CD4-positive, alpha-beta T cell treated with Interleukin-12 subunit alpha and Interleukin-12 subunit beta, for 1 hour (primary cell): ENCODE results near the gene ASCC3.

ENCODE experiments used
- DNase-seq: peaks from one replicate; pipeline ENCODE4 v3.0.0-alpha.2; 2020

The ASCC3 gene

DNA sequence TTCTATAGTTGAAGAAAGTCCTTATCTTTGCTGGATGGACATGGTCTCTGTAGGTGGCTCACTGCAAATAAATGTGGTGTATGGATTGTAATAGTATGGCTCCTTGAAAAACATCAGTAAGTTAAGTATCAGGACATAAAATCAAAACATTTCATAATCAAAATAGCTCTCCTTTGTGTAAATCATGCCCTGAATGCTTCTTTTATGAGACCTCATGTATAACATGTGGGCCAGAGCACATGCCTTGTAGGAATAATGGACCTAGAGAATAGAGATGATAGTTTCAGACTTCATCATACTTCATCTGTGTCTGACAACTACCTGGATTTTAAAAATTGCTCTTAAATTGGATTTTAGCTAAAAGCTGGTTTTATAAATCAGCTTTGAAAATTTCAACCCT, 159.9 kb downstream of the ASCC3 start:
- DNase-seq = no peak

DNA sequence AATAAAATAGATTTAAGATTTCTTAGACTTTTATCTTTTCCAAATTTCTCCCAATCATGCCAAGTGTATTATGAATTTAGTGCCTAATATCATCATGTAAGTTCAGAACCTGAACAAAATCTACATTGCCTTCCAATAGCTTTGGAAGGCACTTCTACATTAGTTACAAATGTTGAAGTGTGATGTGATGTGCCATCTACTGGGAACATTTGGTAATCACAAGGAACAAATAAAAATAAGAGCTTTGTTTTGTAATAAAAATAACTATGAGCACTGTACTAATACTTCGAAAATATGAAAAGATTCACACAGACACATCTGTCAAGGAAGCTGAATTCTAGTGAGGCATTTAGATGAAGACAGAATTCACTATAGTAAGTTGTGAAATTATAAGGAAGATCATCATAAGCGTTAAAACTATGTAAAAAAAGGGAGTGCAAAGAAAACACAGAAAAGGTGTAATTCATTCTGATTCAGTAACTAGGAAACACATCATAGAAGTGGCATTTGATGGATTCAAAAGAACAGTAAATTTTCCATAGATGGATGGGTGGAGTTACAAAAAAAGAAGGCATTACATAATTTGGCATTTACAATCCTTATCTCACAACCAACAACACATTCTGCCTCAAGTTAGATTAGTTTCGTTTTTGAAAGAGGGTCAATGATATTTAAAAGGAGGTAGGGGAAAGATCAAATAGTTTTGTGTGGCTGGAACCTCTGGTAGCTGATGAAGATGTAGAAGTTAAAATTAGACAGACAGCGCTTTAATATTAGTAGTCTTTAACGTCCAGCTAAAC, 161.0 kb downstream of the ASCC3 start:
- DNase-seq = peak; percentile 22

DNA sequence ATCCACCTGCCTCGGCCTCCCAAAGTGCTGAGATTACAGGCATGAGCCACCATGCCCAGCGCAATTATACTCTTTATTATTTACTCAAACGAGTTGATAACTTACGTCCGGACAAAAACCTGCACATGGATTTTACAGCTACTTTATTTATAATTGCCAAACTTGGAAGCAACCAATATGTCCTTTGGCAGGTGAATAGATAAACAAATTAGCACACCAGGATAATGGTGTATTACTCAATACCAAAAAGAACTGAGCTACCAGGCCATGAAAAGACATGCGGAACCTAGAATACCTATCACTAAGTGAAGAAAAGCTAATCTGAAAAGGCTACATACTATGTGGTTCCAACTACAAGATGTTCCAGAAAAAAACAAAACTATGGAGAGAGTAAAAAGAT, 168.1 kb downstream of the ASCC3 start:
- no peak for DNase-seq

DNA sequence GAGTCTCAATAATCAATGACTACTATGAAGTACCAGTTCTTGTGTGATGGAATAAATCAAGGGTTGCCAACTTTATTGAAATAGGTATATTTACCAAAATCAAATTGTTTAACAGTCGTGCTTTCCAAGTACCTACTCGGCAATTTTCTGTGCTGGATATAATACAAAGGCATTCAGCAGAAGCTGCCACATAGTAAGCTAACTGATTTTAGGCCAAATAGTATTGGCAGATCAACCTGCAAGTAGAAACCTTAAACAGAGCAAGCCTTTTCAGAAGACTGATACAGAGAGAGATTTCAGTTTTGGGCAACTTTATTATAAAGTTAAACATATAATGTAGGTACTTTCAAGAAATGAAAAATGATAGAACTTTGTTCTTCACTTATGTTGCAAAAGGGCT, 174.6 kb downstream of the ASCC3 start:
- no peak for DNase-seq

DNA sequence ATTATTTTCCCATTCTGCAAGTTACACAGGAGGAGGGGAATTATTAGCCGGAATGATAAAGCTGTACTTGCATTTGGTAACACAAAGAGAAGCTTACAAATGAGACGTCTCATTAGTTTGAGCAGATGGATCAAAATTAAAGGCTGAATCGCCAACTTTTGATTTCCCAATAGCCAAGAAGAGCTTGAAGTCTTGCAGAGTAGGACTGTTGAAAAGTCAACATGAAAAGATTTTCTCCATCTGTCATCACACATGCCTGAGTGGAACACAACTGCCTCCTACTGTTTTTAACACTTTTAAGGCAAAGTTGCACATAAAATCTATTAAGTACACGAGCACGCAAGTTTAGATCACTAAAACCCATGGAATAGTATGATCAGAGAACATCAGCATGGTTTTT, 176.2 kb downstream of the ASCC3 start:
- DNase-seq = no peak

DNA sequence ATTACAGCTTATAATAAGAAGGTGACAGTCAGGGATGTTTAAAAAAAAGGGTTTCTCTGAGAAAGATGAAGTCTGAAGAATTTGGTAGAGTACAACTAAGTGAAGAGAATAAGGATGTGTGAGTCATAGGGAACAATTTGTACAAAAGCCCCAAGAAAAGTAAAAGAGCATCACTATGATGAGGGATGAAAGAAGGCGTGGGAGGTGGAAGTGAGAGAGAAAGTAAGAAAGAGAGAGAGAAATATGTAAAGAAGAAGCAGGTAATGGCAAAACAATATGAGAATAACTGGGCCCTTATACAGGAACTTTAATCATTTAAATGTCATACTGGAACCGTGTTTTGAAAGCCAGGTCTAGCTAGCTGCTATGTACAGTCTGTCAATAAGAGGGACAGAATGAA, 179.4 kb downstream of the ASCC3 start:
- no peak for DNase-seq

DNA sequence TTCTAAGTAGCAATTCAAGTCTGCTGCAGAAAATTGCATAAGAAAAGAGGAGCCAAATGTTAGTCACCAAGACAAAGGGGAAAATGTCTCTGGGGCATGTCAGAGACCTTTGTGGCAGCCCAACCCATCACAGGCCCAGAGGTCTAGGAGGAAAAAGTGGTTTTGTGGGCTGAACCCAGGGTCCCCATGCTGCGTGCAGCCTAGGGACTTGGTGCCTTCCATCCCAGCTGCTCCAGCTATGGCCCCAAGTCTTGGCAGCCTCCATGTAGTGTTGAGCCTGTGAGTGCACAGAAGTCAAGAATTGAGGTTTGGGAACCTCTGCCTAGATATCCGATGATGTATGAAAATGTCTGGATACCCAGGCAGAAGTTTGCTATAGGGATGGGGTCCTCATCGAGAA, 181.1 kb downstream of the ASCC3 start:
- DNase-seq = no peak

DNA sequence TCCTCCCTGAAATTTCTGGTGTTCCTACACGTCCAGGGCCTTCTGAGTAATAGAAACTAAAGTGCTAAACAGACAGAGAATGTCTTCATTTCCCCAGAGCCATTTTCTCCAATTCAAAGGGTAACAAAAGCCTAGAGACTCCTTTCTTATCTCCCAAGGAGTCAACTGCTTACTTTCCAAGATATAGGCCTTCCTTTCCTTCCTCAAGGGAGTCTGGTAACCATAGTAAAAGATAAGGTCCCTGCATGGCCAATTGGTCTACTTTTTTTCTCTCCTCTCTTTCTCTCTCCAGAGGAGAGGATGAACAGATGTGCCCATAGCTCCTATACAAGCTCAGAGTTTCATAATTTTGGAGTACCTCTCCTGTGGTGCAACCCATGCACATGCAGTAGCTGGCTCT, 185.7 kb downstream of the ASCC3 start:
- no peak for DNase-seq

DNA sequence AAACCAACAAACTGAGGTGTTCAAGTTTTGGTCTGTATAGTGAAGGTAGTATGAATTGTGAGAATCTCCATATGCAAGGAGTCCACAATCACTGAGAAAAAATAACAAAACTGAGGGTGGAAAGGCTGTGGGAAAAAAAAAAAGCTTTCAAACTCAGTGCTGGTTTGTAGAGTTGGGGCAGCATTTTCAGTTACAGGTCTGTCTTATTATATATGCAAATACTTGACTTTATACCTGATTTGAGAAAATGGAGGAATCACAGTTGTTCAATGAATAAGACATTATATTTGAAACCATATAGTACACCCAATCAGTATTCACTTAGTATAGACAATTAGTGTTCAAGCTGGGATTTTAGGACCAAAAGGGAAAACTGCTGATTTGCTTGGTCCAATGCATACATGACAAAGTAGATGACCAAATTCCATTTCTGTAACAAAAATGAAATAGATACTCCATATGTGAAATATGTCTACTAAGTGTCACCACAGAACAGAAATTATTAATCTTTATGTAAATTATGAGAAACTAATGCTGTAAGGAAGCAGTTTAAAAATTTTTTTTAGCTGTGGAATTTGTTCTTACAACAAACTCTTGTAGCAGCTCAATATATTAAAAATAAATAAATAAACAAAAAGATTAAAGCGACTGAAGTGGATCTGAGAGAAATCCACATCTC, 187.7 kb downstream of the ASCC3 start:
- no peak for DNase-seq

DNA sequence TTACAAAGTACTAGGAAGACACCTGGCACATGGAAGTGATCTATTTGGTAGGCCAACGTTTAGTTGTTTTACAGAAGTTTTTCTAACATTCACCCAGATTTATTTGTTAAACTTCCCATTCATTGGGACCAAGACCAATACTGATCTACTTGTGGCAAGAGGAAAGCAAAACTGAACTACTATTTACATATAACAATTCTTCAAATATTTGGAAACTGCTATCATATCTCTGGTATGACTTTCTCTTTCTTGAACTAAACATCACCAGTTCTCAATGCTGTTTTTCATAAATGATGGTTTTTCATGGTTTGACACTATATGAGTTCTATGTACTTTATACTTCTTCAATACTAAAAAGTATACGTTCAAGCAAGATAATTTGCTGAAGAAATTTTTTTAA, 189.2 kb downstream of the ASCC3 start:
- DNase-seq = no peak

DNA sequence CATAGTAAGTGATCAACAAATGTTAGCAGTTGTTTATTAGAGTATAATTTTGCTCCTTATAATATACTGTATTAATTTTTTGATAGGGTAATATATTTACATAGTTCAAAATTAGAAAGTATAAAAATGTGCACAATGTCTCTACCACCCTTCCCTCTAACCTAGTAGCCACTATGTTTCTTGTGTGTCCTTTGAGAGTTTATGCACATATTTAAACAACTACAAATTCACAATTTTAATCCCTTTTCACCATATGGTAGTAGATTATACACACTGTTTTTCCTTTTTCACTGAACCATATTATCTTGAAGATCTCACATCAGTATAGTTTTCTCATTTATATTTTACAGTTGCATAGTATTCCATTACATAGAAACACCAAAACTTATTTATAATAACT, 194.9 kb downstream of the ASCC3 start:
- DNase-seq = no peak

DNA sequence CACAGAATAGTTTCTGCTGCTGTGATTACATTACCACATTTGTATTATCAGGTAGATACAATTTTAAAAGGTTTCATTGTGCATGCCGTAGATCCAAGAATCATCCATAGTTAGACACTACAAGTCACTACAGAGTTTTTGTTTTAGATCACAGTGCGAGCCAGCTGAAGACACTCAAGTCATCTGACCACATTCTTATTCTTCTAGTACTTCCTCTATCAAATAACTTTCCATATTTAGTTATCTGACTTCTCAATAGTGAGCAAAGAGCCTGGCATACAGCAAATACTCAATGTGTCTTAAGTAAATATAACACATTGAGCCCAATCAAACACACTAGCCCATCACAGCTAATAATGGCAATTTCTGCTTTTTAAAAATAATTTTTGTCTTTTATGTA, 195.4 kb downstream of the ASCC3 start:
- DNase-seq = no peak

DNA sequence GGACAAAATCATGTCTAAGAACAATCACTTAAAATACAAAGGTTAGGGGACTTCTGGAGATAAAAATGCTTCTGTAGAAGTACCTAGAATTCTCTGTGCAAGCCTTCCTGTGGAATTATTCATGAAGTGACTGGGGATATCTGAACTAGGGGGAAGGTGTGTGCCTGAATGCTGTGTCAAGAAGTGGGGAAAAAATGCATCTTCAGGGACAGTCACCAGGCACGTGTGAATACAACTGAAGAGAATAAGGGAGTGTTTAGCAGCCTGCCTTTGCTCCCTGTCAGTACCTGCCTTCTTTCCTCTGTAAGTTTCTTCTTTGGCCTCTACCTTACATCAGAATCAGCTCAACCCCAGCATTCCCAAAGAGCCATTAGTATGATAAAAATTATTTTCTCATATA, 201.0 kb downstream of the ASCC3 start:
- no peak for DNase-seq

DNA sequence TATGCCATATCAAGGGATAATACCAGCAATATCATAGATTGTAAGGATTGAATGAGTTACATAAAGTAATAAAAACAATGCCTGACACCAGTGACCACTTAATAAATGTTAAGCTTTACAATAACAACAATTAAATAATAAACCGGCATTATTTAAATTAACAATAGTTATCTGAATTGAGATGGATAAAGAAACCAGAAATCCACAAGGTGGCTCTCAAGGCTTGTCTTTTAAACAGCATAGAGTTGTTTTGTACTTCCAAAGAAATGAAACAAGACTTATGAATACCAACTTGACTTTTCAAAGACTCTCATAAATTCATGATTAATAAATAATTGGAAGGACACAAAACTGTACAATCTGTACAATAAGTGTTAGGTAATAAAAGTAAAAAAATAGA, 203.1 kb downstream of the ASCC3 start:
- DNase-seq = no peak

DNA sequence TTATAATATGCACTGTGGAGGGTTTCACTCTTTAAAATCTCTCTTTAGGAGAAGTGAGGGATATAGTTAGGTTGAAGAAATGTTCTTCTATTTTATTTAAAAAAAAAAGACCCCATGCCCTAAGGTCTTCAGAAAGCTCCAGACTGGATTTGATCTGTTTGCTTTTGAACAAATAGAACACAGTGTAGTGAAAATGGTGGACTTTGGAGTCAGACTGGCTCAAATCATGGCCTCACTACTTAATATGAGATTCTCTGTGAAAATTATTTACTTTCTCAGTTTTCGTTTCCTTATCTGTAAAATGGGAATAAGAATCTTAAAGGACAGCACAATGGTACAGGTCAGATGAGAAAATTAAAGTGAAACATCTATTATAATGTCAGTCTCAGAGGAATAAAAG, 203.9 kb downstream of the ASCC3 start:
- DNase-seq = no peak

DNA sequence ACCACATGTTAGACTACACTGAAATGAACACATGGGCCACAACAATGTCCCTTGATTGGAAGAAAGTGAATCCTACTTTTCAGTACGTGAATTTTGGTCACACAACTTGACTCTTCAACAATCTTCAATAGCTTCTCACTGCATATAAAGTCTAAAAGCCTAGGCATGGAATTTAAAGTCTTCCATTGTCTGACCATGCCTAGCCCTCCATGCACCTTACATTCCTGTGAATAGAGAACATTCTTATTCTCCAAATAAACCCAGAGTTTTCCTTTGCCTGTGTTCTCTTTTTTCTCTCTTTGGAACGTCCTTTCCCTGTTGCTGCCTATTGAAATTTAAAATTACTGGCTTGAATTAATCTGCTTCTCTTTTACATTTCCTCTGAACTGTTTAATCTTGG, 207.5 kb downstream of the ASCC3 start:
- DNase-seq = no peak

DNA sequence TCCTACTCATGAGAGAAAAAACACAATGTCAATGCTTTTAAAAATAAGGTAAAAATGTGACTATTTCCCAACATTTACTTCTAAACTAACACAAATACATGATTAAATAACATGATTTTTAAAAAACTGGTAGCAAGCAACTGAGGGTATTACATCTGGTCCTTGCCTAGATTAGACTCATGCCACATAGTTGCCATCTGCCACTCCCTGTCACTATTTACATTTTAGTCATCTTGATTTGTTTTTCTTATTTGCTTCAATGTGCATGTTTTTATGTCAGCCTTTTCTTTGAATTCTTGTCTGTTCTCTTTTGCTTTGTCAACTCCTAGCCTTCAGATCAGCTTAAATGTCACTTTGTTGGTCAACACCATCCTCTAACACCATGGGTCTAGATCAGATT, 209.4 kb downstream of the ASCC3 start:
- no peak for DNase-seq

DNA sequence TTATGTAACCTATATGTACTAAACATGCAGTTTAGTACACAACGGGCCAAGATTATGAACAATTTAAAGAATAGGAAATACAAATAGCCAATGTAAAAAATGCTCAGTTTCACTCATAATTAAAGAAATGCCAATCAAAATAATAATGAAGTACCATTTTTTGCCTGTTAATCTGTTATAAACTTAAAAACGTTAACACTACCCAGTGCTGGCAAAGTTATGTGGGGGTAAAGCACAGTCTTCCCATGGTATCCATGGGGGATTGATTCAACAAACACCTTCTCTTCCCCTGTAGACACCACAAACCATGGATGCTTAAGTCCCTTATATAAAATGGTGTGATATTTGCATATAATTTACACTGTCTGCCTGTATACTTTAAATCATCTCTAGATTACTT, 211.1 kb downstream of the ASCC3 start:
- DNase-seq = no peak

DNA sequence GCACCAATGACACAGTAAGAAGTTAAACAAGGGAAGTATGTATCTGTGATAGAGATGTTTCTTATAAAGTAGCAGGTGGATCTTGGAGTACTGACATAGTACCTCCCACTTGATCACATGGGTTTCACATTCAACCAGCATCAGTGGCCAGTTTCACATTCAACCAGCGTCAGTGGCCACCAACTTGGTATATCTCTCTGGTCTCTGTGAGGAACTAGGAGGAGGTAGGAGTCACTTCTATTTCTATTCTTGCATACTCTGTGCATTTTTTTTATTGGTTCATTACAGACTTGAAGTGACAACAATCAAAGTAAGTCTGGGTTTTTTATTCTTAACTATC, 216.1 kb downstream of the ASCC3 start:
- no peak for DNase-seq

DNA sequence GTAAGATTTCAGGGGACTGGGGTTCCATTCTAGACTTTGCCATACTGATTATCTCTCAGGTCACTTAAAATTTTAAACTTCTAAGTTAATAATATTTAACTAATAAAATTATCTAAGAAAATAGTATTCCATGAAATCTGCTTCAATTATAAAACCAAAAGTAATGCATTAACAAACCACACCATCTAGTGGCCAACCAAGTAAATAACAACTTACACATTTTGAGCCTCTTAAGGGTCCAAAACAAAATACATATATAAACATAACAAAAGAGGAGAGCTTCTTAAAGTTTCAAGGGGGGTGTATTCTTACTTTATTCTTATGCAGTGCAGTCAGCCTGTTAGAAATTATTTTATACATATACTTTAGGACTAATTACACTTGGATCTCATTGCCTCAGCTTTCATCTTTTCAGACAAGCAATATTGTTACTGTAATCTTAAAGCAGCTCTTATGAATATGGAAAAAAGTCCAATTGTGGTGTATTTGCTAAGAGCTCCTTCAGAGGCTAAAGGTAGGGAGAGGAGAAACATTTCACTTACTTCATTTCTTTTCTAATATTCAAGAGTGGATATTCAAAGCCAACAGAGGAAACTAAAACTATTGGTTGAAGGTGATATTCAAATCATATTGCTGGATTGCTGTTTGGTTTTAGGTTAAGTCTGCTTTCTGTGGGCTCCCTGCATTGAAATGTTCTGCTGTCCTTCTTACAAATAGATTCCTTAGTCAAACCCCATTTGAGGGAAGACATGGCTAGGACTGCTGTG, 216.7 kb downstream of the ASCC3 start:
- DNase-seq = peak; percentile 46

DNA sequence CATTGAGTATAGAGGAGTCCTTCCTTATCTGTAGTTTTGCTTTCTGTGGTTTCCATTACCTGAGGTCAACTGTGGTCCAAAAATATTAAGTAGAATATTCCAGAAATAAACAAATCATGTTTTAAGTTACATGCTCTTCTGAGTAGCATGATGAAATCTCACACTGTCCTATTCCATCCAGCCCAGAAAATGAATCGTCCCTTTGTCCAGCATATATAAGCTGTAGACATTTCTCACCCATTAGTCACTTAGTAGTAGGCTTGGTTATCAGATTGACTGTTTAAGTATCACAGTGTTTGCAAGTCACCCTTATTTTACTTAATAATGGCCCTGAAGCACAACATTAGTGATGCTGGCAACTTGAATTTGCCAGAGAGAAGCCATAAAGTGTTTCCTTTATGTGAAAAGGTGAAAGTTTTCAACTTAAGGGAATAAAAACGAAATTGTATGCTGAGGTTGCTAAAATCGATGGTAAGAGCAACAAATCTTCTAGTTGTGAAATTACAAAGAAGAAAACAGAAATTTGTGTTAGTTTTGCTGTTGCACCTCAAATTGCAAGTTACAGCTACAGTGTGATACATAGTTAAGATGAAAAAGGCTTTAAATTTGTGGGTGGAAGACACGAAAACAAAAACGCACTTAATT, 217.8 kb downstream of the ASCC3 start:
- DNase-seq = no peak

DNA sequence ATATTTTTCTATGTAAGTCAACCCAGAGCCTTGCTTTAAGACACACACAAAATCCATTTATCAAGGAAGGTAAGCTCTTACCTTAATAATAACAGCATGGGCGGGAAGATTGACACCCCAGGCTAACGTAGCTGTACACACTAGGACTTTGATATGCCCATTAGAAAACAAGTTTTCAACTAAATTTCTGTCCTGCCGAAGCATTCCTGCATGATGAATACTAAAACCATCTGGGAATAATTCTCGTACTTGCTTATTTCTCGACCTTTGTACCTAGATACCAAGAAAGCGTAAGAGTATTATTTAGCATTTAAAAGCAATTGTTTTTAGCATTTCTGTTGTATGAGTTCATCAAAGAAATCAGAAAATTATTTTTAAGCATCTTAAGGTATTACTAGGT, 218.9 kb downstream of the ASCC3 start:
- DNase-seq = no peak

DNA sequence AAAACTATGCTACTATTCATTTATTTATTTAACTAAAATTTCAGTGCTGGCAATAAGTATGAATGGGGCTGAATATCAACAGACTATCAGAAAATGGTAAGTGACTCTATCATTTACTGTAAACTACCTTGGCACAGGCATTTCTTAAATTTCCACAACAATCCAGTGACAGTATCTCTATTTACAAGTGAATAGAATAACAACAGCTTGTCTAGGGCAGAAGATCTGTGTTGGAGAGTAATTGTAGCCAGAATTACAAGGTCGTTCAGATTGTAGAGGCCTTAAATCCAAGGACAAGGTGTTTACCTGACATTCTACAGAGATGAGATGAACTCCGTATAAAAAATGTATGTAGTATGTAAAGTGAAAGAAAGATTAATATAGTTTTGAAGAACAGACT, 222.6 kb downstream of the ASCC3 start:
- no peak for DNase-seq
